ENCODE measurements around the gene TRPM3. TPM values are rescaled to one million over a fixed set of nuclear protein-coding genes. Genes with fewer than 3 reads are reported as not detected.

TRPM3 gene
- total and polyA plus RNA-seq, 2 of the 8 experiments (the other 6 are each of a cell fraction or from before 2014, with no cell fraction given), result 2.4 to 10.9 TPM

DNA sequence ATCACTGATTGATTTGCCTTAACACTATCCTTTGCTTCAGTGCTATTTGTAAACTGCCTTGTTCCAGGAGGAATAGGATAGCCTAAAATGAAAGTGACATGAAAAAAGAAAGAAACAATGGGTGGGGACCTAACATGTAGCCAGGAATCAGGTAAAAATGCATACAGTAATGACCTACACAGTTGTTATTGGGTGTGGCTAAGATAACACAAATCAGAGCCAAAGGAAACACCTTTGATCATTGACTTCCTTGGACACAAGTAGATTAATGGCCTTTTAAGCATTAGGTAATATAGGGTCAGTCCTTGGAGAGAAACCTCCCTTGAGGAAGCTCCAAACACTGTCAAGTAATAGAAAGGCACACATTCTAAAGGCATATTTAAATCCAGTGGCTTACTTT is 220.4 kb downstream of the TRPM3 start:
- FAIRE-seq (no peak), DNase-seq (ENCODE audit: low read depth in 1 of 2, low spot score in 2 of 2) (no peak)
- Histone ChIP-seq H4K91ac (replicated peaks; ENCODE audit: insufficient read length, low read length) (no peak overlapping the region), H2BK20ac (ENCODE audit: low read length) (no peak overlapping the region), H3K4me3 (ENCODE audit: extremely low read depth in 1 of 4, insufficient read depth in 2 of 4, low read depth in 3 of 4, low read length in 4 of 4) (no peak overlapping the region), H2BK15ac (ENCODE audit: low read length) (no peak overlapping the region), H3K14ac (ENCODE audit: insufficient read length) (no peak overlapping the region), H2AFZ (ENCODE audit: low read length) (no peak overlapping the region), H2AK5ac (ENCODE audit: low read depth, low read length) (no peak overlapping the region), H3K4me1 (replicated peaks in 1 of 4; ENCODE audit: control insufficient read depth in 3 of 4, insufficient read depth in 4 of 4, low read length in 3 of 4) (peaks cover 0 to 9% (median 2%) of the 10 kb centered on the region in 4 experiments; a peak in 1 of 7 replicates), H3K27me3 (replicated peaks in 1 of 4; ENCODE audit: control insufficient read depth in 3 of 4, extremely low read depth in 1 of 4, insufficient read depth in 3 of 4, low read length in 3 of 4) (no peaks in the 10 kb centered on the region), H3K79me2 (ENCODE audit: control insufficient read depth in 1 of 2, insufficient read depth in 2 of 2, low read length in 2 of 2) (no peaks in the 10 kb centered on the region), H3K23me2 (ENCODE audit: low read depth, low read length) (no peaks in the 10 kb centered on the region), H3K79me1 (ENCODE audit: low read depth, low read length) (no peaks in the 10 kb centered on the region), H3K9ac (replicated peaks in 1 of 4; ENCODE audit: extremely low read depth in 1 of 4, low read depth in 3 of 4, low read length in 3 of 4) (no peak overlapping the region), H4K20me1 (replicated peaks in 1 of 2; ENCODE audit: control insufficient read depth in 1 of 2, insufficient read depth in 2 of 2, low read length in 2 of 2) (no peaks in the 10 kb centered on the region), H3K27ac (ENCODE audit: low read depth, low read length) (no peak overlapping the region), H3K9me3 (ENCODE audit: insufficient read depth in 2 of 2, low read depth in 1 of 2, low read length in 1 of 2) (no peaks in the 10 kb centered on the region), H3K4me2 (ENCODE audit: insufficient read depth in 1 of 2, low read depth in 2 of 2, low read length in 2 of 2) (no peak overlapping the region), H4K5ac (ENCODE audit: insufficient read length, low read depth, low read length) (no peak overlapping the region), H3K4ac (replicated peaks; ENCODE audit: insufficient read length, low read depth, low read length) (no peak overlapping the region), H3K36me3 (ENCODE audit: control insufficient read depth in 2 of 4, insufficient read depth in 4 of 4, low read length in 3 of 4) (no peaks in the 10 kb centered on the region), H3K23ac (ENCODE audit: insufficient read length) (no peak overlapping the region), H2BK5ac (ENCODE audit: low read depth, low read length) (no peak overlapping the region), H3K18ac (ENCODE audit: extremely low read depth, low read length) (no peak overlapping the region), H2BK12ac (ENCODE audit: low read depth, low read length) (no peak overlapping the region), H2BK120ac (replicated peaks; ENCODE audit: low read depth, low read length) (no peak overlapping the region), H4K8ac (ENCODE audit: extremely low read depth, insufficient read depth, low read length) (no peak overlapping the region), H3K56ac (replicated peaks; ENCODE audit: insufficient read length, low read depth, low read length) (no peak overlapping the region)
- POLR2A ChIA-PET (ENCODE audit: partially characterized antibody), result no interaction called here
- CTCF ChIA-PET (ENCODE audit: partially characterized antibody), result no interaction called here
- no peak for TF ChIP-seq HDAC2 (IDR thresholded peaks at IDR 0.05; ENCODE audit: borderline replicate concordance in 1 of 2, low read depth in 2 of 2, low read length in 2 of 2)
- no peak for TF ChIP-seq RNF2 (IDR thresholded peaks at IDR 0.05; ENCODE audit: borderline replicate concordance, low read depth, low read length, missing control alignments, poor library complexity, severe bottlenecking)
- TF ChIP-seq CEBPB (IDR thresholded peaks at IDR 0.05; ENCODE audit: low read depth, low read length), result no peak
- no peak for TF ChIP-seq JUN (IDR thresholded peaks at IDR 0.05; ENCODE audit: low read depth, low read length)
- TF ChIP-seq KDM1A (IDR thresholded peaks at IDR 0.05; ENCODE audit: borderline replicate concordance, low read length), result no peak
- no peak for TF ChIP-seq MAFK (IDR thresholded peaks at IDR 0.05; ENCODE audit: low read depth, low read length)
- no peak for TF ChIP-seq NANOG (IDR thresholded peaks at IDR 0.05; ENCODE audit: insufficient read depth, low read depth, low read length, poor library complexity, severe bottlenecking)
- TF ChIP-seq KDM4A (IDR thresholded peaks at IDR 0.05; ENCODE audit: low read depth, low read length, severe bottlenecking), result no peak

All from H1 (cell line).